CD14-positive monocyte (primary cell): ENCODE measurements around the gene ICOS. TPM values are rescaled to one million over a fixed set of nuclear protein-coding genes. Genes with fewer than 3 reads are reported as not detected.
A peak's percentile ranks its signal among the peaks of the same experiment; 100 is the strongest.

Source experiments
- DNase-seq, 3 donors: peaks; one replicate each; pipeline ENCODE4 v3.0.0-alpha.2; 2011 to 2022
- H2AFZ ChIP-seq: 2 replicates; pipeline ENCODE4 v1.6.0; 2012; ENCODE audit warnings: mild to moderate bottlenecking, low read depth, low read length, inconsistent platforms; ENCODE audit not compliant: insufficient read depth, poor library complexity, severe bottlenecking
- H3K27ac ChIP-seq, 2 donors: 1 replicate in 1 of 2; 2 replicates in 1 of 2; pipeline ENCODE4 v1.5.1; 2012 to 2013; ENCODE audit warnings: low read length in 2 of 2, control low read depth in 1 of 2, inconsistent platforms in 1 of 2, low read depth in 1 of 2, mild to moderate bottlenecking in 1 of 2
- H3K27me3 ChIP-seq, 2 donors: one replicate each; pipeline versions ENCODE4 v1.6.0 to v1.6.1; 2011 to 2013; ENCODE audit warnings: low read length in 2 of 2; ENCODE audit not compliant: control insufficient read depth in 2 of 2, insufficient read depth in 2 of 2
- H3K36me3 ChIP-seq, 2 donors: replicated peaks in 1 of 2; 1 replicate in 1 of 2; 2 replicates in 1 of 2; pipeline versions ENCODE4 v1.5.1 to v1.6.1; 2012 to 2013; ENCODE audit warnings: low read length in 2 of 2, control low read depth in 1 of 2, inconsistent platforms in 1 of 2, mild to moderate bottlenecking in 1 of 2; ENCODE audit not compliant: insufficient read depth in 2 of 2, control insufficient read depth in 1 of 2
- H3K4me1 ChIP-seq, 2 donors: 1 replicate in 1 of 2; 2 replicates in 1 of 2; pipeline versions ENCODE4 v1.5.1 to v1.6.1; 2012 to 2013; ENCODE audit warnings: low read length in 2 of 2, control low read depth in 1 of 2, inconsistent platforms in 1 of 2, mild to moderate bottlenecking in 1 of 2, moderate library complexity in 1 of 2; ENCODE audit not compliant: insufficient read depth in 2 of 2, control insufficient read depth in 1 of 2
- H3K4me2 ChIP-seq: replicated peaks from 2 replicates; pipeline ENCODE3; 2012; ENCODE audit warnings: low read length, moderate library complexity, mild to moderate bottlenecking; ENCODE audit not compliant: poor library complexity, severe bottlenecking; ENCODE audit errors: extremely low read depth
- H3K4me3 ChIP-seq, 3 experiments: fragments of 200-600 bp in 1 of 3; sonication (generic) in 1 of 3; replicated peaks in 1 of 3; 1 replicate in 2 of 3; 2 replicates in 1 of 3; pipeline ENCODE4 v1.5.1; 2011 to 2013; ENCODE audit warnings: low read length in 3 of 3, mild to moderate bottlenecking in 3 of 3, control low read depth in 2 of 3, low read depth in 2 of 3, inconsistent platforms in 1 of 3, moderate library complexity in 1 of 3
- H3K79me2 ChIP-seq: 2 replicates; pipeline ENCODE4 v1.6.0; 2012; ENCODE audit warnings: mild to moderate bottlenecking, control low read depth, inconsistent platforms, low read length, moderate library complexity; ENCODE audit not compliant: insufficient read depth
- H3K9ac ChIP-seq: 2 replicates; pipeline ENCODE4 v1.6.0; 2017; ENCODE audit warnings: low read length, mild to moderate bottlenecking; ENCODE audit not compliant: insufficient read depth, poor library complexity, severe bottlenecking
- H3K9me3 ChIP-seq, 2 donors: replicated peaks in 1 of 2; 1 replicate in 1 of 2; 2 replicates in 1 of 2; pipeline versions ENCODE4 v1.5.1 to v1.6.1; 2012 to 2013; ENCODE audit warnings: low read length in 2 of 2, control low read depth in 1 of 2; ENCODE audit not compliant: control insufficient read depth in 1 of 2, insufficient read depth in 1 of 2
- H4K20me1 ChIP-seq: 2 replicates; pipeline ENCODE4 v1.6.0; 2012; ENCODE audit warnings: mild to moderate bottlenecking, low read length, control low read depth, moderate library complexity; ENCODE audit not compliant: insufficient read depth
- H3K27ac Mint-ChIP-seq, 7 donors: one replicate each; pipeline ENCODE4 v1.8.0; 2020; ENCODE audit warnings: mild to moderate bottlenecking in 7 of 7, mixed read lengths in 7 of 7, moderate library complexity in 6 of 7, inconsistent platforms in 2 of 7
- H3K27me3 Mint-ChIP-seq, 3 donors: one replicate each; pipeline ENCODE4 v1.8.0; 2021 to 2022; ENCODE audit warnings: low read depth in 3 of 3, mild to moderate bottlenecking in 3 of 3, mixed read lengths in 3 of 3, moderate library complexity in 3 of 3, inconsistent platforms in 1 of 3
- H3K36me3 Mint-ChIP-seq, 2 donors: one replicate each; pipeline ENCODE4 v1.8.0; 2020; ENCODE audit warnings: mixed read lengths in 2 of 2, inconsistent platforms in 1 of 2, mild to moderate bottlenecking in 1 of 2
- H3K4me1 Mint-ChIP-seq: one replicate; pipeline ENCODE4 v1.8.0; 2020; ENCODE audit warnings: mild to moderate bottlenecking, mixed read lengths
- H3K4me3 Mint-ChIP-seq, 2 donors: one replicate each; pipeline ENCODE4 v1.8.0; 2020; ENCODE audit warnings: mild to moderate bottlenecking in 2 of 2, mixed read lengths in 2 of 2, moderate library complexity in 1 of 2
- H3K9me3 Mint-ChIP-seq, 7 donors: one replicate each; pipeline ENCODE4 v1.8.0; 2020 to 2022; ENCODE audit warnings: mixed read lengths in 7 of 7, mild to moderate bottlenecking in 6 of 7, moderate library complexity in 6 of 7, inconsistent platforms in 2 of 7
- CTCF ChIP-seq: fragments of 200-600 bp; IDR thresholded peaks from one replicate; pipeline ENCODE4 v1.8.0; 2022; ENCODE audit warnings: antibody characterized with exemption, mild to moderate bottlenecking
- WGBS: methylation state at CpG from one replicate; pipeline ENCODE4 v1.1.5; 2013; ENCODE audit warnings: missing lambda C conversion rate; ENCODE audit not compliant: insufficient coverage; 5-methylcytosine and 5-hydroxymethylcytosine counted together
- intact Hi-C, 2 donors: fragments of 100-400 bp; cut with micrococcal nuclease; formaldehyde crosslinking; loops; one replicate each; pipeline versions ENCODE4 v1.15.0 to v1.15.1; 2023
- polyA plus RNA-seq, 3 donors: library from polyadenylated mRNA; depleted of rRNA in 1 of 3; unstranded in 2 of 3; stranded (reverse) in 1 of 3; fragments of 300-500 nt in 2 of 3; fragments of >200 nt in 1 of 3; fragmentation: Illumina TruSeq in 2 of 3; gene quantifications; 1 replicate in 2 of 3; 2 replicates in 1 of 3; pipeline ENCODE4 v1.2.3, GENCODE V29; 2012 to 2021

The ICOS gene
- polyA plus RNA-seq, 3 donors, result 0.03 to 0.13 TPM; not detected in 1

DNA sequence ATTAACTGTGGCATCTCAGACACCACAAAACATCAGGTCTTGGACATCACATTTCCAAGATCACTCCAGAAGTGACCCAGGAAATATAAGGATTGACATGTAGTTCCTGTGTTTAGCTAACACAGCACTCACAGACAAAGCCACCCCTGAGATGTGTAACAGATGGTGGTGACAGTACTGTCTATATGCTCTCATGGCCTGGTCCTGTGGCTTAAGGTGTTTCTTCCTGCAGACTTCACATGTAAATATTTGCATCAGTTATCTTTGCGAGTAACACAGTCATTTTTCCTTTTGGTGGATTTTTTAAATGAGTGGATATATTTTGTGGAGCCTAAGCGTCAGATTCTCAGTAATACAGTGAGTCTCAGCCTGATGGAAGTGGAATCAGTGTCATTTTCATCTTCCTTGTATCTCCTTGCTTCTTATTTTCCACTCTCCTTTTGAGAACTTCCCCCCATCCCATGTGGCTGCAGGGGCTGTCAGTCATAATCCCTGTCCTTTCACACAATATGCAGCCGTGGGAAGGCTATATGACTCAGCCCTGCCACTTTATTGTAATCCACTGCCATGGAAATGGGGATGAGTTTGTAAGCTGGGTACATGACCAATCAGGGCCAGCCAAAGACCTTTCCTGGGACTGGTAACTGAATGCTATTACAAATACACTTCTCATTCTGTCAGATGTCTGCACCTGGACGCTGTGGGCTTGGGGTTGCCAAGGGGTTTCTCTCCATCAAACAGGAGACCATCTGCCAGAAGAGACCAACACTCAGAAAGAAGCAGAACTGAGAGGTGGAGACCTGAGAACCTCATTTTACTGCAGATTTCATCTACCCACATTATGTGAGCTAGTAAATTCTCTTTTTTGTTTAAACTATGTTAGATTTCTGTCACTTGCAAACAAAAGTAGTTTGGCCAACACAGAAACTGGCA lies 74.3 kb downstream of the ICOS start:
- Histone ChIP-seq H3K36me3 (no peaks in the 10 kb centered on the region), H3K27ac (no peak overlapping the region), H3K9ac (no peak overlapping the region), H3K9me3 (no peaks in the 10 kb centered on the region), H3K4me3 (no peak overlapping the region), H4K20me1 (no peaks in the 10 kb centered on the region), H3K4me2 (no peak overlapping the region), H3K27me3 (no peaks in the 10 kb centered on the region), H2AFZ (no peak overlapping the region), H3K79me2 (no peaks in the 10 kb centered on the region), H3K4me1 (no peaks in the 10 kb centered on the region)
- Mint-ChIP-seq H3K4me3 (no peak overlapping the region), H3K27ac (peak overlapping the region in 1 of 7 donors; percentile 28), H3K4me1 (no peaks in the 10 kb centered on the region), H3K9me3 (peaks cover 0 to 4% (median 2%) of the 10 kb centered on the region in 7 donors), H3K36me3 (no peaks in the 10 kb centered on the region), H3K27me3 (peaks cover 1 to 6% (median 2%) of the 10 kb centered on the region in 3 donors)
- intact Hi-C loops, result no loop called here
- no peak for DNase-seq
- WGBS, result no CpG with 5 or more reads among the region's 4 CpGs
- no peak for TF ChIP-seq CTCF

Other genes starting within 250 kb of the ICOS start
- gene CD28, start 230.1 kb upstream of the ICOS start, polyA plus RNA-seq, result under 1 TPM in 2 of 3 donors, not detected in 1; 0.09 to 0.21 TPM
- gene CTLA4, start 69.0 kb upstream of the ICOS start, polyA plus RNA-seq, result under 1 TPM in 1 of 3 donors, not detected in 2; 0.08 TPM